GM18505 (cell line): Measurements from ENCODE around the gene NOL9.

Experiments used
- ATAC-seq: cut with Tn5 transposase; IDR thresholded peaks from one replicate; pipeline ENCODE4 v1.9.1; 2021; ENCODE audit not compliant: unreplicated experiment
- POLR2A ChIP-seq: IDR thresholded peaks from 4 replicates; pipeline ENCODE4 v1.6.1; 2011; ENCODE audit warnings: borderline replicate concordance; ENCODE audit not compliant: insufficient read depth, insufficient read length; ENCODE audit errors: extremely low read depth

Gene NOL9

DNA sequence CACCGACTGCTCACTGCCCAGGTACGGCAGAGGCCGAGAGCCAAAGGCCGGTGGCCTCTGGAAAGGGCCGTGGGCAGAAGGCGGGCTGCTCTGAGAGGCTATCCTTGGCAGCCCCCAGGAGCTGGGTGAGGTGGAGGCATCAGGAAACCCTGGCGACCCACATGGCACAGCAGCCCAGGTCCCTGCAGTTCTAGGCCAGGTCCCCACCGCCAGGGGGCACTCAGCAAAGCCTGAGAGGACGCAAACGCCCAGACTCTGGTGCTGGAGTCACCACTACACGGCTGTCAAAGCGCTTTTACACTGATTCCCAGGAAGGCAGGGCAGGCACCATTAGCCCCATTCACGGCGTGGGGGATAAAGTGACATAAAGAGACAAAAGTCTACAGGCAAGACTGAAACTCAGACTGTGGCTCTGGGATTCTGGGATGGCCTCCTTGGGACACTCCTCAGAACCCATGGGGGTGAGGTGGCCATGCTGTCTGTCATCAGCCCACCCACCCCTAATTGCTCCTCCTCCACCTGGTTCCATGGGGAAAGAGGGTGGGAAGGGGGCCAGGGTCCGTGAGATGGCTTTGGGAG, 67.8 kb downstream of the NOL9 start:
- no peak for ATAC-seq
- no peak for TF ChIP-seq POLR2A

DNA sequence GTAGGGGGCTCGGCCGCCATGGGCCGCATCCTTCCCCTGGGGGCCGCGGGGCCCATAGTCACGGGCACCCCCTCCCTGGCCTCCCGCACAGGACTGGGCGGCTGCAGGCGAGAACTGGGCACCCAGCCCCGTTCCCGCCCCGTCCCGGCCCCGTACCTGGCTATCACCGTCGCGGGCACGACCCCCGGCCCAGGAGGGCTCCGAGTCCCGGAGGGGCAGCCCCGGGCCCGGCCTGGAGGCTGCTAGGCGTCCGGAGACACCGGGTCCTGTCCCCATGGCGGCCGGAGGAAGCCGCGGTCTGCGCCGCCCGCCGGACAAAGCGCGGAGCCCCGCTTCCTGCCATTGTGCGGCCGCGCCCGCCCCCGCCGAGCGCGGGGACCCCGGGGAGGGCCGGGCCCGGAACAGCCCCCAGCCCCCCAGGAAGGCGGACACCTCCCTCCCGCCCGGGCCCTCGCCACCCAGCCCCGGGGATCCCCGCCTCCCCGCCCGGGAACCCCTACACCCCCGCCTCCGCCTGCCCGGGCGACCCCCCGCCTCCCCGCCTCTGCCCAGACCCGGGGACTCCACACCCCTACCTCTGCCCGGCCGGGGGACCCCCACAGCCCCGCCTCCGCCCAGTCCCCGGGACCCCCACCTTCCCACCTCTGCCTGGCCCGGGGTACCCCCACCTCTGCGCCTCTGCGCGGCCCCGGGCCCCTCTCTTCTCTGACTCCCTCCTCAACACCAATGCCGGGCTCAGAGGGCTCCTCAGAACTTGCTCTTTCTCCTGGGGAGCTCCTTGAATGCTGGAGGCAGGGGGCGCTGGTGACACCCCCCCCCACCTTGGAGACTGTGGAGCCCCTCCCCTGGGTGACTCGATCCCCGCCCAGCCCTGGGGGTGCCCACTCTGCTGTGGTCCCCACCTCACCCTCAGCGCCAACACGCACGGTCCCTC, 68.9 kb downstream of the NOL9 start:
- TF ChIP-seq POLR2A: no peak
- ATAC-seq: no peak

DNA sequence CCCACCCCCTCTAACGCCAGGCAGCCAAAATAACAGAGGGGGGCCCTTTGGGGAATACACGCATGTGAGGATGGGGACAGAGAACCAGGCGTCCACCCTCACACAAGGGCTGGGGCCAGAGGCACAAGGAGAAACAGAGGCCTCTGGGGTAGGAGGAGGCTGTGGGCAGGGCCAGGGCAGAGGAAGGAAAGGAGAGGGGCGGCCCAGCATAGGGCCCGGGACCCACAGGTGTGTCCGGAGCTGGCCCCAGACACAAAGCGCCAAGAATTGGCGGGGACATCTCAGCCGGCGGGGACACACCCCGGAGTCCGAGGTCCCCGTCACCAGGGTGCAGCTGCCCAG, 69.5 kb downstream of the NOL9 start:
- ATAC-seq: no peak
- no peak for TF ChIP-seq POLR2A

DNA sequence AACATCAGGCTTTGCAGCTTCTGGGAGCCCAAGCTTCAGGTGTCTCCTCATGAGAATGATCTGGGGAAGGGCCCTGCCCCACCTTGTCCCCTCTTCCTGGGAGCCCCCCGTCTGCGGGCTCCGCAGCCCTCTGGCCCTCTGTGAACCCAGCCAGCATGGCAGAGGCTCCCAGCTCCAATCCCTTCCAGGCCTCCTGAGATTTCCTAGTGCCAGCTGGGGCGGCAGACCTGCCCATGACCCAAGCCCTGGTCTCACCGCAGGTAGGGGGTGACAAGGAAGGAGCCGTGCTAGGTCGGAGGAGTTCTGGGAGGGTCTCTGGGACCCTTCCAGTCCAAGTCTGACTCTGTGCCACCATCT, 70.6 kb downstream of the NOL9 start:
- TF ChIP-seq POLR2A: no peak
- no peak for ATAC-seq

GRCh38 chr1:6483017-6483760, 71.1 kb downstream of the NOL9 start:
- TF ChIP-seq POLR2A: no peak
- ATAC-seq: no peak

DNA sequence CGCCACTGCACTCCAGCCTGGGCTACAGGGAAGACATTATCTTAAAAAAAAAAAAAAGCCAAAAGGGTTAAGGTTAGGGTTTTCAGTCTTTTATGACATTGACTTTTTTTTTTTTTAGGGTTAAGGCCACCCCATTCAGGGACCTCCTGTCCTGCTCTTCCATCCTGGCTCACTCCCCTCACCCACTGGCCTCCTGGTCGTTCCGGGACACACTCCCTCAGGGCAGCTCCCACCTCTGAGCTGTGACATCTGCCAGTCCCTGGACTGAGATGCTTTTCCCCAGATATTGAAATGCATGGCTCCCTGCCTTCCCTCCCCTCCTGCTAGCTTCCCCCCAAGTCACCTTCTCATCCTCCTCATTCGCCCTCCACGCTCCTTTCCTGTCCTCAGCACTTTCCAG, 72.5 kb downstream of the NOL9 start:
- no peak for ATAC-seq
- no peak for TF ChIP-seq POLR2A

DNA sequence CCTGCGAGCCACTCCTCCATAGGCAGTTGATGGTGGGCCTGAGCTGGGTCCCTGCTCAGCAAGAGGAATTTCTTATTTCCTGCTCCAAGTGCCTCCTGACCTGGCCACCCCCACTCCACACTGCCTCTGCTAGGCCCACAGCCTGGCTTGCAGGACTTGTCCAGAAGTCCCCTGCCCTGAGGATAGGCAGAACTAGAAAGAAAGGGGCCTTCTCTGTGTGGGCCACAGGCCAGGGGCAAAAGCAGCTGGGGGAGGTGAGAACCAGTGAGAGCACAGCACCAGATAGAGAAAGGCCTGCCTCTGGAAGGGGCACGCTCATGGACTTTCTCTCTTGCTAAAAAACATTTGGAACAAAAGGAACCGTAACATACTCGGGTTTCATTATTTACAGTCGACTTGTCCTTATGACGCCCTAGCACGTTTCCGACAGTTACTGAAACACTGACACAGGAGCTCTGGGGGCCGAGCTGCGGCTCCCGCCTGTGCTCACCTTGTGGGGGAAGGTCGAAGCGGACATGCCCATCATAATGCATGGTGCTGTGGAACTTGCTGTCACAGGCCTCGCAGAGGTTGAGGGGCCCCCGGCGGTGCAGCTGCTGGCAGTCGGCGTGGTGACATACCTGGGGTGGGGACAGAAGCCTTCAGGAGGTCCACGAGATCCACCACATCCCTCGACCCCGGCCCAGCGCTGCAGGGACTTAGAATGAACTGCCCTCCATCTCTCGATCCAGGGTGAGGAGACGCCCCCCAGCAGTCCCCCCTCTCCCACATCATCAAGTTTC, 77.1 kb downstream of the NOL9 start:
- no peak for ATAC-seq
- no peak for TF ChIP-seq POLR2A

DNA sequence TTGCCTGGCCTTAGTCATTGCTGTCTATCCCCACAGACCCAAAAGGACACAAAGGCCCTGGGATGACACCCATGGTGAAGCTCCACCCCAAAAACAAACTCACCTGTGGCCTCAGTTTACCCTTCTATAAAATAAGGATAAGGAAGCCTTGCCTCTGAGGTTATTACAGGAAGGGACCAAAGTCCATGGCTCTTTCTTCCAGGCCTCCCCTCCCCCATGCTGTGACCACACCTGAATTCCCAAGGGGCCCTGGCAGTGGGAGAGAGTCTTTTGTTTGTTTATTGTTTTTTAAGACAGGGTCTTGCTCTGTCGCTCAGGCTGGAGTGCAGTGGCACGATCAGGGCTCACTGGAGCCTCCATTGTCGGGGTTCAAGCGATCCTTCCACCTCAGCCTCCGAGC, 77.8 kb downstream of the NOL9 start:
- ATAC-seq: no peak
- TF ChIP-seq POLR2A: no peak

DNA sequence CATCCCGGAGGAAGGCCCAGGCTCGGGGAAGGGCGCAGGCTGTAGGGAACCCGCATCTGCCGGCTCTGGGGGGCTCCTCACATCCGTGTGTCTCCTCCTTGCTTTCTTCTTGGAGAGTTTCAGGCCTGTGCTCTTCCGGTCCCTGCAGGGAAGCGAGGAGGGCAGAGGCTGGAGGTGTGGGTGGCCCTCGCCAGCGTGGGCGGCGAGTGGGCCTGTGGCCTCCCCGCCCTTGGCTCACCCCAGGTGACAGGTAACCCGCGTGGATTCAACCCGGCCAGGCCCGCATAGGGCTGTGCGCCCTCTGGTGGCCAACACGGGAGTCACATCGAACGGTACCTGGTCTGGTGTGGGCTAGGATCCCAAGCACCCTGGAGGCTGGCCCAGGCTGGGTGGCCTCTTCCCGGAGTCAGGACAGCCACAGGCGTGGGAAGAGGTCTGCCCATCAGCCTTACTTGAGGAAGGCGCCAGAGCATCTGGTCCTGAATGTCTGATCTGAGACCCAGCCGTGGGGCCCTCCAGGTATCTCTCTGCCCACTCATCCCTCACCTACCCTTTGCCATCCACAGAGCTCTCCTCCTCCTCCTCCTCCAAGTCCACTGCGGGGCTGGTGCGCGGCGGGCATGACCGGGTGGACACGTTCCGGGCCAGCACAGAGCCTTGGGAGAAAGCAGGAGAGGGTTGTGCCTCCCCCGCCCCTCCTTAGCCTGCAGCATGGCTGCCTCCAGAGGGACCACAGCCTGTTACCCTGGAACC, 78.8 kb downstream of the NOL9 start:
- TF ChIP-seq POLR2A: no peak
- no peak for ATAC-seq

- no peak for ATAC-seq
- TF ChIP-seq POLR2A: no peak
Observed at GRCh38 chr1:6474815-6475282, 79.5 kb downstream of the NOL9 start.

DNA sequence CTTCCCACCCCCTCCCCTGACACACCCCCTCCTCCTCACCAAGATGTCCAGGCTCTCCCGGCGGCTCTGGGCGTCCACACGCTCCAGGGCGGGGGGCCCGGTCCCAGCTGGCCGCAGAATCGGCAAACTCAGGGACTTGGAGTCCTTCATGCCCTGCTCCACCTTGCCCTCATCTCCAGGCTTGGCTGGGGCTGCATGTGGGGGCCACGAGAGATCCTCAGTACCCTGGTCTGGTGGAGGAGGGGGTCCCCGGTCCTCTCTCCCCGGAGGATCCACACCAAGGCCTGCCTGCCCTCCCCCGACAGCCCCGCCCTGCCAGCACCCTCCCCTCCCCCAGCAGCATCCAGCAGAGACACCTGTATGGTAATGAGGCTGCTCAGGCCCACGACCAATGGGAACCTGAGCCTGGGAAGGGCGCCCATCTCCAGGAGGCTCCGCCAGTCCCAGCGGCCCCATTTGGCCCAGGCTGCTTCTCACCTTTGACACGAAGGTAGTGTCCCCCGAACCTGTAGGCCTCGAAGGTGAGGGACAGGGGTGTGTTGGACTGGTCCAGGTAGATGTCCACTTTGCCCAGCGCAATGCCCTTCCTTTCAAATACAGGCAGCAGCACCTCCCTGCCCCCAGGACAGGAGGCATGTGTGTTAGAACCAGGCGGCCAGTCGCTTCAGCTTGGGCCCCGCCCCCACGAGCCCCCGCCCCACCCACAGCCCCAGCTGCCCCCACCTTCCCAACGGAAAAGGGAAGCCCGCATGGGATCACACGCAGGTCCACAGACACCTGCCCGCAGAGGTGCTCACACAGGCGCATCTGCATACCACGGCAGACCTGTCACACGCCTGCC, 80.1 kb downstream of the NOL9 start:
- no peak for TF ChIP-seq POLR2A
- no peak for ATAC-seq

DNA sequence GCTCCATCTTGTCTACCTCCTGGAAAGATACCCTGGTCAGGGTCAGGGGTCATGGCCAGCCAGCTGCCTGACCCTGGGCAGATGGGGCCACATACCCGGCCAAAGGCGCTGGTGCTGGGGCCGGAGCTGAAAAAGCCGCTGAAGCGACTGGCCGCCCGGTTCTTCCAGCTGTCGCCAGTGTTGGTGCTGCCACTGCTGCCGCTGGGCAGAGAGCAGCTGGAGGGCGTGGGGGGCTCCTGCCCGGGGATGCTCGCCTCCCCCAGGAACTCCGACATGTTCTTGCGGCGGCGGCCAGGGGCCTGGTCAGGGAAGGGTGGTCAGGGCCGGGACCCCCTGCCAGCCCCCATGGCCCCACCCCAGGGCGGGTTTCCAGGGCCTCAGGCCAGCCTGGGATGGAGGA, 81.2 kb downstream of the NOL9 start:
- TF ChIP-seq POLR2A: no peak
- no peak for ATAC-seq
